Neural crest cell (in vitro differentiated cells): ENCODE results near the gene ALG8. TPM values are rescaled to one million over a fixed set of nuclear protein-coding genes. Genes with fewer than 3 reads are reported as not detected.
"Not testable (repeated sequence)": the region's sequence is repeated elsewhere in the genome, so short reads cannot be mapped to it uniquely, and the experiment has no call there.

Experiments used
- DNase-seq: peaks from one replicate; pipeline ENCODE4 v3.0.0; 2021; ENCODE audit warnings: low read depth, mixed read lengths, low spot score
- H3K27ac Mint-ChIP-seq: one replicate; pipeline ENCODE4 v1.8.0; 2021; ENCODE audit warnings: mild to moderate bottlenecking, mixed read lengths; ENCODE audit not compliant: unreplicated experiment
- H3K27me3 Mint-ChIP-seq: 2 replicates; pipeline ENCODE4 v1.8.0; 2021; ENCODE audit warnings: low read depth, mild to moderate bottlenecking, mixed read lengths
- H3K36me3 Mint-ChIP-seq: 2 replicates; pipeline ENCODE4 v1.8.0; 2021; ENCODE audit warnings: low read depth, mild to moderate bottlenecking, mixed read lengths
- H3K4me1 Mint-ChIP-seq: 2 replicates; pipeline ENCODE4 v1.8.0; 2021; ENCODE audit warnings: mixed read lengths
- H3K4me3 Mint-ChIP-seq: one replicate; pipeline ENCODE4 v1.8.0; 2021; ENCODE audit warnings: mild to moderate bottlenecking, mixed read lengths
- H3K9me3 Mint-ChIP-seq: 2 replicates; pipeline ENCODE4 v1.8.0; 2021; ENCODE audit warnings: mixed read lengths
- CTCF ChIP-seq: fragments of 200-600 bp; sonication (generic); conservative IDR thresholded peaks from 2 replicates; pipeline ENCODE4 v1.5.0; 2021; ENCODE audit warnings: antibody characterized with exemption, mild to moderate bottlenecking
- total RNA-seq: library from RNA; stranded (reverse); gene quantifications from 2 replicates; pipeline ENCODE4 v1.2.1, GENCODE V29; 2021

The ALG8 gene
- total RNA-seq, 1 donor from 2014 or later: 79.7 TPM

- TF ChIP-seq CTCF: no peak
- Mint-ChIP-seq H3K36me3 (peaks cover 4% of the 10 kb centered on the region), H3K27me3 (no peaks in the 10 kb centered on the region), H3K4me3 (no peak overlapping the region), H3K4me1 (no peaks in the 10 kb centered on the region), H3K9me3 (no peaks in the 10 kb centered on the region), H3K27ac (no peak overlapping the region)
- no peak for DNase-seq
These were observed 41.3 kb upstream of the ALG8 start for GRCh38 chr11:78180751-78181150.

GRCh38 chr11:78179459-78180071, 40.1 kb upstream of the ALG8 start:
- no peaks in the 10 kb centered on the region for H3K9me3 Mint-ChIP-seq
- DNase-seq: no peak
- no peak overlapping the region for H3K4me3 Mint-ChIP-seq
- H3K27me3 Mint-ChIP-seq: no peaks in the 10 kb centered on the region
- peak overlapping the region; percentile 83 for H3K27ac Mint-ChIP-seq
- no peaks in the 10 kb centered on the region for H3K4me1 Mint-ChIP-seq
- no peak for TF ChIP-seq CTCF
- H3K36me3 Mint-ChIP-seq: peaks cover 4% of the 10 kb centered on the region

- H3K4me3 Mint-ChIP-seq: no peak overlapping the region
- H3K4me1 Mint-ChIP-seq: no peaks in the 10 kb centered on the region
- TF ChIP-seq CTCF: no peak
- no peak overlapping the region for H3K27ac Mint-ChIP-seq
- H3K27me3 Mint-ChIP-seq: no peaks in the 10 kb centered on the region
- DNase-seq: no peak
- peaks cover 22% of the 10 kb centered on the region for H3K36me3 Mint-ChIP-seq
- H3K9me3 Mint-ChIP-seq: no peaks in the 10 kb centered on the region
These were observed 37.8 kb upstream of the ALG8 start for GRCh38 chr11:78177216-78177615.

GRCh38 chr11:78176605-78177141, 37.2 kb upstream of the ALG8 start:
- Mint-ChIP-seq H3K27ac (peak overlapping the region; percentile 16), H3K9me3 (no peaks in the 10 kb centered on the region), H3K27me3 (no peaks in the 10 kb centered on the region), H3K36me3 (peaks cover 22% of the 10 kb centered on the region), H3K4me1 (no peaks in the 10 kb centered on the region), H3K4me3 (no peak overlapping the region)
- TF ChIP-seq CTCF: no peak
- DNase-seq: no peak

GRCh38 chr11:78175862-78176261, 36.4 kb upstream of the ALG8 start:
- H3K36me3 Mint-ChIP-seq: peaks cover 22% of the 10 kb centered on the region
- not testable (repeated sequence) for H3K27me3 Mint-ChIP-seq, H3K4me3 Mint-ChIP-seq

GRCh38 chr11:78171951-78172350, 32.5 kb upstream of the ALG8 start:
- Mint-ChIP-seq H3K27ac (peak overlapping the region; percentile 43), H3K27me3 (no peaks in the 10 kb centered on the region), H3K4me1 (no peaks in the 10 kb centered on the region), H3K36me3 (peaks cover 22% of the 10 kb centered on the region), H3K4me3 (no peak overlapping the region), H3K9me3 (no peaks in the 10 kb centered on the region)
- TF ChIP-seq CTCF: no peak
- DNase-seq: no peak

More at GRCh38 chr11:78175862-78176261, 36.4 kb upstream of the ALG8 start:
- DNase-seq, H3K9me3 Mint-ChIP-seq, H3K4me1 Mint-ChIP-seq, H3K27ac Mint-ChIP-seq: not testable (repeated sequence)
